RWPE2 (cell line): Measurements from ENCODE around the gene DSCAM.

ENCODE experiments used
- ATAC-seq: fragments of 200-7000 bp; cut with Tn5 transposase; 3 replicates; pipeline ENCODE4 v1.9.1; 2021; ENCODE audit warnings: low read depth
- DNase-seq: peaks from one replicate; pipeline ENCODE4 v3.0.0-alpha.2; 2020; ENCODE audit warnings: low spot score
- H3K27ac ChIP-seq: fragments of 450-650 bp; 2 replicates; pipeline ENCODE4 v1.5.1; 2017; ENCODE audit warnings: mild to moderate bottlenecking; ENCODE audit not compliant: poor library complexity, severe bottlenecking
- H3K27me3 ChIP-seq: fragments of 250-450 bp; sonication (Bioruptor Pico); 2 replicates; pipeline ENCODE4 v1.5.1; 2021; ENCODE audit warnings: mild to moderate bottlenecking, moderate library complexity; ENCODE audit not compliant: insufficient read depth, poor library complexity, severe bottlenecking
- H3K36me3 ChIP-seq: fragments of 250-450 bp; sonication (Bioruptor Pico); 2 replicates; pipeline ENCODE4 v1.5.1; 2020; ENCODE audit warnings: low read depth, mild to moderate bottlenecking, moderate library complexity
- H3K4me1 ChIP-seq: fragments of 250-450 bp; sonication (Bioruptor Pico); 2 replicates; pipeline ENCODE4 v1.5.1; 2021; ENCODE audit warnings: mild to moderate bottlenecking, moderate library complexity; ENCODE audit not compliant: insufficient read depth, poor library complexity, severe bottlenecking
- H3K4me3 ChIP-seq: fragments of 250-450 bp; sonication (Bioruptor Pico); 2 replicates; pipeline ENCODE4 v1.5.1; 2021; ENCODE audit warnings: mild to moderate bottlenecking, moderate library complexity; ENCODE audit not compliant: severe bottlenecking
- H3K9me3 ChIP-seq: fragments of 250-450 bp; sonication (Bioruptor Pico); 2 replicates; pipeline ENCODE4 v1.5.1; 2021; ENCODE audit warnings: mild to moderate bottlenecking, moderate library complexity; ENCODE audit not compliant: severe bottlenecking
- TF ChIP-seq, protein P1 (sequence below): fragments of 450-650 bp; IDR thresholded peaks from one replicate; pipeline ENCODE4 v1.5.1; 2017; ENCODE audit warnings: mild to moderate bottlenecking, moderate library complexity; ENCODE audit not compliant: poor library complexity, severe bottlenecking

Gene DSCAM

DNA sequence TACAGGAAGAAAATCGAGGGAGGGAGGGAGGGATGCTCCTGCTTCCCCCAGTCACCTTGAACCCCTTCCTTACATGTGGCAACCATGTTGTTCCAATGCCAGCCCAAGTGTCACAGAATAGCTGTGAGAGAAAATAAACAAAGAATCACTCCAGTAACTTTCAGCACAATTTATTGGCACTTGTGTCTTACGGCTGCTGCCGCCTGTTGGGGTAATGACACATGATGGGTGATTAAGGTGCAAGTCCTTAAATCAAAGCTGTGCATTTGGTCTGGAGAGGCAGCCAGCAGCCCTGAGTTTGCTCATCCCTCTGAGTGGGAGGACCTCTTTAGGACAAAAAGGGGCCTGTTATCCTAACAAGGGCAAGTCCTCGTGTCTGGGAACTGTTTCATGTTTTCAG, 602.0 kb downstream of the DSCAM start:
- H3K27me3 ChIP-seq: no peaks in the 10 kb centered on the region

DNA sequence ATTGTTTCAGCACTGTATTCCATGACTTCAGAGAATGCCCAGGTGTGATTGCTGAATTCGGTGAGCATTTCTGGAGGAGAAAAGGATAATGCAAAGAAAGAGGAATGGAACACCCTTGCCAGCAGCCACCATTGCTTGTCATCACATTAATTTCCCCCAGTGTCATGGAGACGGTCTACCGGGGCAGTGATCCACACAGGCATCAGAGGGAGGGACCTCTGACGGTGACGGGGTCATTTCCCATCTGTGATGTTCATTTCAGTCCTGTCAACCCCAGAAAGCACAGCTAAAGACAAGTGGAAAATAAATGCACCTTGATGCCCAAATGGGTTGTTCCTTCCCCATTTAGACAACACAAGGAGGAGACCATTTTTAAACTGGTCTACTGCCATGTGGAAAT, 603.3 kb downstream of the DSCAM start:
- Histone ChIP-seq H3K27ac (no peak overlapping the region), H3K36me3 (no peaks in the 10 kb centered on the region), H3K9me3 (peaks cover 2% of the 10 kb centered on the region), H3K4me3 (no peak overlapping the region), H3K27me3 (no peaks in the 10 kb centered on the region), H3K4me1 (no peaks in the 10 kb centered on the region)
- DNase-seq (no peak), ATAC-seq (no peak)
- TF ChIP-seq, protein P1, sequence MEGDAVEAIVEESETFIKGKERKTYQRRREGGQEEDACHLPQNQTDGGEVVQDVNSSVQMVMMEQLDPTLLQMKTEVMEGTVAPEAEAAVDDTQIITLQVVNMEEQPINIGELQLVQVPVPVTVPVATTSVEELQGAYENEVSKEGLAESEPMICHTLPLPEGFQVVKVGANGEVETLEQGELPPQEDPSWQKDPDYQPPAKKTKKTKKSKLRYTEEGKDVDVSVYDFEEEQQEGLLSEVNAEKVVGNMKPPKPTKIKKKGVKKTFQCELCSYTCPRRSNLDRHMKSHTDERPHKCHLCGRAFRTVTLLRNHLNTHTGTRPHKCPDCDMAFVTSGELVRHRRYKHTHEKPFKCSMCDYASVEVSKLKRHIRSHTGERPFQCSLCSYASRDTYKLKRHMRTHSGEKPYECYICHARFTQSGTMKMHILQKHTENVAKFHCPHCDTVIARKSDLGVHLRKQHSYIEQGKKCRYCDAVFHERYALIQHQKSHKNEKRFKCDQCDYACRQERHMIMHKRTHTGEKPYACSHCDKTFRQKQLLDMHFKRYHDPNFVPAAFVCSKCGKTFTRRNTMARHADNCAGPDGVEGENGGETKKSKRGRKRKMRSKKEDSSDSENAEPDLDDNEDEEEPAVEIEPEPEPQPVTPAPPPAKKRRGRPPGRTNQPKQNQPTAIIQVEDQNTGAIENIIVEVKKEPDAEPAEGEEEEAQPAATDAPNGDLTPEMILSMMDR: no peak

More for the DNA sequence above, 602.0 kb downstream of the DSCAM start:
- Histone ChIP-seq H3K4me3 (no peak overlapping the region), H3K27ac (no peak overlapping the region), H3K9me3 (peaks cover 2% of the 10 kb centered on the region), H3K4me1 (no peaks in the 10 kb centered on the region), H3K36me3 (no peaks in the 10 kb centered on the region)
- TF ChIP-seq, protein P1: no peak
- DNase-seq: no peak
- ATAC-seq: no peak

DNA sequence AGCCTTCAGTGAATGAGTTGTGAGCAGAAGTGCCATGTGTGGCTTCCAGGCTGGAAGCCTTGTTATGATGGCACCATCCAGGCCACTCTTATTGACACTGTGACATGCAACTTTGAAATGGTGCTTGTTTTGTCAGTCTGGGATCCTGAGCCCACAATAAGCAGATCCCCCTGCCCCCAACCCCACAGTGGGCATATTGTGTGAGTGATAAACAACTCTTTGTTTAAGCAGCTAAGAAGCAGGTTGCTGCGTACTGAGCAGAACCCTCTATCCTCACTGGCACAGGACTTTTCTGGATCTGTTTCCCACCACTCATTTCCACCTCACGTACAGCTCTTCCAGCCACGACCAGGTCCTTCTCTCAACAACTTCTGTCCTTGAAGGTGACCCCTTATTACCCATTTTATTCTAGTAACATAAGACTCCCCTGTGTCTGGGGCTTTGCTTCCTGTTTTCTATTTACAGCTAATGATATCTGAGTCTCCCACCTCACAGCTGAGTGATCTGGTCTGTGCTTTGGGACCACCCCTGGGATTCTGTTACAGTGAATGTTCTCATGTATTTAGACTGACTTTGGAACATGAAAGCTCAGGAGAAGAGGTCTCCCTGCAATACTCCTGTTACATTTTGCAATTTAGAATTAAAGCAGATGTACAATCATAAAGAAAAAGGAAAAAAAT, 604.2 kb downstream of the DSCAM start:
- Histone ChIP-seq H3K27me3 (no peaks in the 10 kb centered on the region), H3K4me1 (no peaks in the 10 kb centered on the region), H3K27ac (no peak overlapping the region), H3K36me3 (no peaks in the 10 kb centered on the region), H3K4me3 (no peak overlapping the region), H3K9me3 (no peaks in the 10 kb centered on the region)
- DNase-seq (no peak), ATAC-seq (no peak)
- TF ChIP-seq, protein P1: no peak

DNA sequence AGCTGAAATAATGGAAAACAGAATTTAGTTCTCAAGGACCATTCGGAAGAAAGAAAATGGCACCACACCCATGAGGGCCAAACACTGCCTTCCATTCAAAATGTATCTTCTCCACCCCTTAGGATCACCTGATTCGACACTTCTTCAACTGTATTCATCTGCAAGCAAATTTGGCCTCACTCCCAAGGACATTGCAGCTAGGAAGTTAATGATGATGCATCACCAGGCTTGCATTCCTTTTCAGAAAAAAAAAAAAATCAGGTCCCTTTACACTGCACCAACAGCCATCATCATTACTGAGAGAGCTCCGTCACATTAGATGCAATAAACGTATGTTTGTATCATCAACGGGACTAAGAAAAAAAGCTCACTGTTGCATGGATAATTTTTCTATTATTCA, 611.4 kb downstream of the DSCAM start:
- DNase-seq (no peak), ATAC-seq (no peak)
- Histone ChIP-seq H3K4me3 (no peak overlapping the region), H3K36me3 (no peaks in the 10 kb centered on the region), H3K4me1 (no peaks in the 10 kb centered on the region), H3K27me3 (no peaks in the 10 kb centered on the region), H3K9me3 (no peaks in the 10 kb centered on the region), H3K27ac (no peak overlapping the region)
- TF ChIP-seq, protein P1: no peak

DNA sequence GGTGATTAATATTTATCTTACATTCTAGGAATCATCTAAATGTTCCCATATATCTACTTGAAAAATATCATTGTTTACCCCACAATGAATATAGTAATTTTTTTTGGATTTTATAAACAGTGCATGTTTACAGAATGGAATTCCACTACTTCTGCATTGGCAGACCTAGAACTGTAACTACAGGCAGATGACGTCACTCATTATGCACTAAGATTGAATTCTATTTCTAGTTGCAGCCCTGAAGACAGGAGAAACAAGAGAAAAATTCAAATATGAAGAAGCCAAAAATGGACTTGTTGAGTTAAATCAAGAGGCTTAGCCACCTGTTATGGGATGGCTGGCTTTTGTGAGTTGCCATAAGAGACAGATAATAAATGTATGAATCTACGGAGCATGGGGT, 615.0 kb downstream of the DSCAM start:
- no peak overlapping the region for H3K27ac ChIP-seq
- ATAC-seq (no peak), DNase-seq (no peak)
- H3K4me3 ChIP-seq: no peak overlapping the region
- no peaks in the 10 kb centered on the region for H3K36me3 ChIP-seq
- H3K9me3 ChIP-seq: no peaks in the 10 kb centered on the region
- no peaks in the 10 kb centered on the region for H3K4me1 ChIP-seq
- H3K27me3 ChIP-seq: no peaks in the 10 kb centered on the region
- TF ChIP-seq, protein P1: no peak
